HepG2 (cell line): ENCODE results near the gene WNT7B. TPM values are rescaled to one million over a fixed set of nuclear protein-coding genes. Genes with fewer than 3 reads are reported as not detected.

ENCODE experiments used
- ATAC-seq: fragments of 200-7000 bp; cut with Tn5 transposase; 3 replicates; pipeline ENCODE4 v1.9.1; 2020; ENCODE audit warnings: mild to moderate bottlenecking, moderate library complexity
- BruUV-seq: library from RNA; stranded (reverse); fragments of 400-500 nt; replicated peaks from 2 replicates; lab custom pipeline; 2021; lab: Mats Ljungman, UMichigan
- CTCF ChIA-PET: fragments of 300-600 bp; formaldehyde crosslinking; extraction: SDS; loops from one replicate; lab custom pipeline; 2021; ENCODE audit warnings: low total read pairs, inconsistent platforms, low intra/inter-chr PET ratio; lab: Yijun Ruan, JAX
- POLR2A ChIA-PET: fragments of 350-600 bp; sonication (Branson Sonifier 250); formaldehyde crosslinking; loops from one replicate; lab custom pipeline; 2020; ENCODE audit warnings: antibody characterized with exemption, inconsistent platforms; lab: Yijun Ruan, JAX
- DNase-seq: peaks from one replicate; pipeline ENCODE4 v3.0.0-alpha.2; 2015; ENCODE audit warnings: low spot score
- FAIRE-seq: peaks from 3 replicates; lab custom pipeline; 2011; peaks lifted over from hg19 to GRCh38; lab: Jason Lieb, UNC
- H2AFZ ChIP-seq: one replicate; pipeline ENCODE4 v1.6.1; 2011; ENCODE audit warnings: low read length, inconsistent platforms
- H3K27ac ChIP-seq: fragments of 300-600 bp; 3 replicates; pipeline ENCODE4 v1.8.0; 2011; ENCODE audit warnings: mixed run types, mild to moderate bottlenecking, mixed read lengths, low read length, inconsistent platforms; ENCODE audit not compliant: insufficient read depth; ENCODE audit errors: extremely low read length
- H3K27me3 ChIP-seq, 2 experiments: fragments of 200-600 bp in 1 of 2; 2 replicates in 1 of 2; 3 replicates in 1 of 2; pipeline versions ENCODE4 v1.6.0 to v1.8.0; 2011; ENCODE audit warnings: low read length in 2 of 2, mild to moderate bottlenecking in 2 of 2, moderate library complexity in 2 of 2, inconsistent platforms in 1 of 2; ENCODE audit not compliant: insufficient read depth in 2 of 2, control insufficient read depth in 1 of 2
- H3K36me3 ChIP-seq, 2 experiments: fragments of 200-600 bp in 1 of 2; replicated peaks in 1 of 2; 2 replicates in 1 of 2; 3 replicates in 1 of 2; pipeline versions ENCODE4 v1.5.1 to v1.8.0; 2011; ENCODE audit warnings: low read length in 2 of 2, inconsistent platforms in 1 of 2; ENCODE audit not compliant: insufficient read depth in 2 of 2, control insufficient read depth in 1 of 2
- H3K4me1 ChIP-seq: 2 replicates; pipeline ENCODE4 v1.5.1; 2012; ENCODE audit warnings: low read length, inconsistent platforms; ENCODE audit not compliant: insufficient read depth
- H3K4me2 ChIP-seq: 2 replicates; pipeline ENCODE4 v1.6.0; 2011; ENCODE audit warnings: low read depth, low read length, inconsistent platforms
- H3K4me3 ChIP-seq, 3 experiments: fragments of 200-600 bp in 1 of 3; sonication (generic), shearing (Covaris generic) in 1 of 3; replicated peaks in 1 of 3; 2 replicates each; pipeline ENCODE4 v1.5.1; 2011 to 2016; ENCODE audit warnings: low read length in 3 of 3, inconsistent platforms in 2 of 3, low read depth in 2 of 3, mild to moderate bottlenecking in 2 of 3, control low read depth in 1 of 3, mixed read lengths in 1 of 3; ENCODE audit not compliant: insufficient read depth in 1 of 3
- H3K79me2 ChIP-seq: one replicate; pipeline ENCODE4 v1.6.1; 2011; ENCODE audit warnings: low read length, inconsistent platforms; ENCODE audit not compliant: insufficient read depth
- H3K9ac ChIP-seq: 2 replicates; pipeline ENCODE4 v1.6.0; 2011; ENCODE audit warnings: mild to moderate bottlenecking, low read depth, low read length, inconsistent platforms; ENCODE audit not compliant: insufficient read depth
- H3K9me3 ChIP-seq: 2 replicates; pipeline ENCODE4 v1.5.1; 2012; ENCODE audit warnings: mild to moderate bottlenecking, low read length
- H4K20me1 ChIP-seq: 2 replicates; pipeline ENCODE4 v1.6.0; 2011; ENCODE audit warnings: inconsistent platforms, mild to moderate bottlenecking, low read length, moderate library complexity; ENCODE audit not compliant: insufficient read depth
- CTCF ChIP-seq: sonication (generic); formaldehyde crosslinking; IDR thresholded peaks from 2 replicates; pipeline ENCODE4 v1.5.0; 2020; ENCODE audit warnings: mild to moderate bottlenecking, missing genetic modification reagents, moderate library complexity
- MNT ChIP-seq: fragments of 450-650 bp; IDR thresholded peaks from 2 replicates; pipeline ENCODE4 v1.6.1; 2016
- SMC3 ChIP-seq: IDR thresholded peaks from 2 replicates; pipeline ENCODE4 v1.6.1; 2011; ENCODE audit warnings: low read length, improper control_type of control experiment
- STAG1 ChIP-seq: sonication (generic); formaldehyde crosslinking; IDR thresholded peaks from 2 replicates; pipeline ENCODE4 v1.4.0; 2020; ENCODE audit warnings: missing genetic modification reagents
- ZNF816 ChIP-seq: sonication (generic); formaldehyde crosslinking; IDR thresholded peaks from 2 replicates; pipeline ENCODE4 v1.8.0; 2022; ENCODE audit warnings: missing genetic modification reagents, mild to moderate bottlenecking, borderline replicate concordance
- WGBS: methylation state at CpG from one replicate; pipeline ENCODE4 v1.1.6; 2017; ENCODE audit warnings: low lambda C conversion rate; 5-methylcytosine and 5-hydroxymethylcytosine counted together
- in situ Hi-C: cut with HindIII; loops from 2 replicates; pipeline ENCODE4 v1.10.0; 2017; ENCODE audit warnings: low pct_unique_long_range_greater_than_20kb; ENCODE audit not compliant: extremely low pct_ligation_motif_present
- intact Hi-C: fragments of 100-400 bp; cut with micrococcal nuclease; formaldehyde crosslinking; loops from one replicate; pipeline ENCODE4 v1.10.0; 2022; ENCODE audit not compliant: unreplicated experiment
- polyA plus RNA-seq, 8 experiments: library from polyadenylated mRNA; depleted of rRNA in 3 of 8; stranded (reverse) in 7 of 8; unstranded in 1 of 8; fragments of >200 nt; fragmentation: Illumina TruSeq in 4 of 8; extraction: Trizol in 4 of 8; gene quantifications; 2 replicates each; pipeline versions ENCODE4 v1.2.1 to v1.2.3, GENCODE V29; 2011 to 2016; ENCODE audit warnings: low read depth in 4 of 8, missing spikeins in 1 of 8, mixed read lengths in 1 of 8; ENCODE audit not compliant: insufficient read depth in 1 of 8
- total RNA-seq, 5 experiments: library from RNA; depleted of rRNA; stranded (reverse); fragments of >200 nt; fragmentation: Illumina TruSeq; extraction: Trizol; gene quantifications; 2 replicates each; pipeline ENCODE4 v1.2.3, GENCODE V29; 2016; ENCODE audit warnings: low read depth in 1 of 5

Gene WNT7B
- total and polyA plus RNA-seq, 2 of the 13 experiments (the other 11 are each of a cell fraction or from before 2014, with no cell fraction given), result 0.09 TPM; not detected in 1

GRCh38 chr22:45922256-45922655 is 54.7 kb downstream of the WNT7B start:
- Histone ChIP-seq H3K9me3 (no peaks in the 10 kb centered on the region), H3K4me3 (no peak overlapping the region), H3K4me1 (no peaks in the 10 kb centered on the region), H3K27me3 (peaks cover 12 to 61% of the 10 kb centered on the region in 2 experiments), H3K79me2 (no peaks in the 10 kb centered on the region), H4K20me1 (no peaks in the 10 kb centered on the region), H2AFZ (no peak overlapping the region), H3K4me2 (no peak overlapping the region), H3K27ac (no peak overlapping the region), H3K9ac (no peak overlapping the region), H3K36me3 (no peaks in the 10 kb centered on the region)
- in situ Hi-C loops (no loop called here), intact Hi-C loops (no loop called here)
- BruUV-seq, result no TSS peak
- POLR2A ChIA-PET, result no interaction called here
- ATAC-seq (peak; percentile 65), FAIRE-seq (no peak), DNase-seq (peak; percentile 13)
- 23% methylated on average over 10 of the region's 15 CpGs for WGBS
- CTCF ChIA-PET, result no interaction called here
- TF ChIP-seq MNT, result no peak
- peak; percentile 40; the same call in 1 of the 2 replicates for TF ChIP-seq STAG1
- TF ChIP-seq ZNF816 (CRISPR knock-in tag), result no peak
- peak; percentile 54 for TF ChIP-seq CTCF
- TF ChIP-seq SMC3, result 0 out of 2 replicates have a peak, but pooled peaks have one; percentile 16
